Measurements from ENCODE around the gene RNF7. TPM values are rescaled to one million over a fixed set of nuclear protein-coding genes. Genes with fewer than 3 reads are reported as not detected.

The RNF7 gene
- total and polyA plus RNA-seq, 5 donors from 2014 or later, result 65.4 to 169 (median 155) TPM

DNA sequence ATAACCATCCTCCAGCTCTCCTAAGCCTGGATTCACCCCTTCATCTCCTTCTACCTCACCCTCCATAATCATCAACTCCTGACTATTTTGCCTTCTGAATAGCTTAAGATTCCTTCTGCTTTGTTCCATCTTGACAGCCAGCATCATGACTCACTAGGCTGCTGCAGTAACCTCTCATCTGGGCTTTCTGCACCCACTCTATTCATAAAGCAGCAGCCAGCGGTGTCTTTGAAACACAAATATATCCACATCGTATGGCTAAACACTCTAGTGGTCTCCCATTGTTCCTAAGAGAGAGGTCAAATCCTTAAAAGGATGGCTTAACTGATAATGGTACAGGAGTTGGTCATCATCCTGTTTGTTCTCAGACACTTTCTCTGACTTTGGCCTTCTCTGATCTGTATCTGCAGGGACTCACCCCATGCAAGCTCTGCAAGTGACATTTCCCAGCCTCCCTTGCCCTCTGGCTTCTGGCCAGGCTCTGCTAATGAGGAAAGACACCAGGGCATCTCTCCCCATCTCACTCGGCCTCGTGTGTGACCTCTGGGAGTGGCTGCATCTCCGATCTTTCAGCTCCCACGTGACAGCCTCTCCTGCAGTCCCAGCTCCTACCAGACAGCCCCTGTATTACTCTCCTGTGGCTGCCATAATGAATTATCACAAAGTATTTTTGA lies 31.3 kb downstream of the RNF7 start:
- Histone ChIP-seq H3K4me3 (ENCODE audit: low read depth, low read length) (no peak overlapping the region), H3K27me3 (ENCODE audit: control insufficient read depth, insufficient read depth, low read length) (no peaks in the 10 kb centered on the region), H3K36me3 (ENCODE audit: control insufficient read depth, insufficient read depth, low read length) (no peaks in the 10 kb centered on the region), H3K4me1 (ENCODE audit: control insufficient read depth, insufficient read depth, low read length, poor library complexity, severe bottlenecking) (no peaks in the 10 kb centered on the region), H3K9me3 (ENCODE audit: control insufficient read depth in 2 of 2, low read length in 2 of 2) (no peaks in the 10 kb centered on the region), H3K27ac (ENCODE audit: insufficient read depth, low read length, poor library complexity, severe bottlenecking) (no peak overlapping the region)
- Mint-ChIP-seq H3K27me3 (no peaks in the 10 kb centered on the region), H3K9me3 (peaks cover 0 to 2% (median 0%) of the 10 kb centered on the region in 7 donors), H3K36me3 (peaks cover 4% of the 10 kb centered on the region), H3K27ac (peak overlapping the region in 1 of 3 donors; percentile 47), H3K4me3 (no peak overlapping the region), H3K4me1 (peaks cover 0 to 14% (median 10%) of the 10 kb centered on the region in 4 donors)
- ATAC-seq (ENCODE audit: low read depth in 2 of 2), result no peak
- no peak for DNase-seq

DNA sequence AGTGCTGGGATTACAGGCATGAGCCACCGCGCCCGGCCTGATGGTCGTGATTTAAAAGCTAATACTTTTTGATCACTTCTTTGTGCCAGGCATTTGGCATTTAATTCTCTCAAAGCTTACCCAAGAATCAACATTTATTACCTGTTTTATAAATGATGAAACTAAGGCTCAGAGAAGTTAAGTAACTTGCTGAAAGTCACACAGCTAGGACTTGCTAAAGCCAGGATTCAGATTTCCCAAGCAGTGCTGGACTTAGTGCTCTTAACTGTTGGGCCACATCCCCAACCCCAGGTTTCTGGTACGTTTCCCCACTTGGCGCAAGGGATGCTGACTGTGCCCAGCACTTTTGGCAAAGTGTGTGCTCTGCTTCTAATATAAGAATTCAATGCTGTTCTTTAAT lies 35.6 kb downstream of the RNF7 start:
- Histone ChIP-seq H3K27ac (ENCODE audit: insufficient read depth, low read length, poor library complexity, severe bottlenecking) (no peak overlapping the region), H3K9me3 (ENCODE audit: control insufficient read depth in 2 of 2, low read length in 2 of 2) (no peaks in the 10 kb centered on the region), H3K36me3 (ENCODE audit: control insufficient read depth, insufficient read depth, low read length) (no peaks in the 10 kb centered on the region), H3K27me3 (ENCODE audit: control insufficient read depth, insufficient read depth, low read length) (no peaks in the 10 kb centered on the region), H3K4me1 (ENCODE audit: control insufficient read depth, insufficient read depth, low read length, poor library complexity, severe bottlenecking) (no peaks in the 10 kb centered on the region), H3K4me3 (ENCODE audit: low read depth, low read length) (no peak overlapping the region)
- Mint-ChIP-seq H3K4me3 (no peak overlapping the region), H3K27me3 (no peaks in the 10 kb centered on the region), H3K9me3 (peaks cover 0 to 2% (median 0%) of the 10 kb centered on the region in 7 donors), H3K36me3 (peaks cover 6% of the 10 kb centered on the region), H3K4me1 (peaks cover 0 to 2% (median 0%) of the 10 kb centered on the region in 4 donors), H3K27ac (no peak overlapping the region)
- DNase-seq (no peak), ATAC-seq (ENCODE audit: low read depth in 2 of 2) (no peak)

DNA sequence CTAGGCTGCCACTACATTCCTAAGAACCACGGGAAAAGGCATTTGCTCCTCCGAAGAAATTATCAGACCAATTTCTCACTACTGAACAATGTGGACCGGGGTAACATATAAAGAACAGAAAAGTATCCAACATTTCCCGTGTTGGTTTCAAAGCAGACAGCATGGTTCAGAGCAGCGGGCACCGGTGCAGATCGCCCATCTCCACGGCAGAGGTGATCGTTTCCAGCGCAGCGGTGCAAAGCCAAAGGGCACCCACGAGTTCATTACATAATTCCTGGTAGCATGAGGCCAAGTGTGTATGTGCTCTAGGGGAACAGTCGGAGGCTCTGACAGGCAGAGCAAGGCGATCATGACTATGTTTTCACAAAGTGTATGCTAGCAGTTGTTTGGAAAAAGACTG lies 38.3 kb downstream of the RNF7 start:
- Mint-ChIP-seq H3K27ac (no peak overlapping the region), H3K9me3 (peaks cover 0 to 2% (median 0%) of the 10 kb centered on the region in 7 donors), H3K36me3 (peaks cover 8% of the 10 kb centered on the region), H3K27me3 (peaks cover 7% of the 10 kb centered on the region), H3K4me3 (no peak overlapping the region), H3K4me1 (no peaks in the 10 kb centered on the region)
- ATAC-seq (ENCODE audit: low read depth in 2 of 2), result no peak
- H3K4me3 ChIP-seq (ENCODE audit: low read depth, low read length), result no peak overlapping the region
- H3K27me3 ChIP-seq (ENCODE audit: control insufficient read depth, insufficient read depth, low read length), result peaks cover 3% of the 10 kb centered on the region
- no peaks in the 10 kb centered on the region for H3K4me1 ChIP-seq (ENCODE audit: control insufficient read depth, insufficient read depth, low read length, poor library complexity, severe bottlenecking)
- no peaks in the 10 kb centered on the region for H3K36me3 ChIP-seq (ENCODE audit: control insufficient read depth, insufficient read depth, low read length)
- no peaks in the 10 kb centered on the region for H3K9me3 ChIP-seq (ENCODE audit: control insufficient read depth in 2 of 2, low read length in 2 of 2)
- DNase-seq, result no peak
- H3K27ac ChIP-seq (ENCODE audit: insufficient read depth, low read length, poor library complexity, severe bottlenecking), result no peak overlapping the region

DNA sequence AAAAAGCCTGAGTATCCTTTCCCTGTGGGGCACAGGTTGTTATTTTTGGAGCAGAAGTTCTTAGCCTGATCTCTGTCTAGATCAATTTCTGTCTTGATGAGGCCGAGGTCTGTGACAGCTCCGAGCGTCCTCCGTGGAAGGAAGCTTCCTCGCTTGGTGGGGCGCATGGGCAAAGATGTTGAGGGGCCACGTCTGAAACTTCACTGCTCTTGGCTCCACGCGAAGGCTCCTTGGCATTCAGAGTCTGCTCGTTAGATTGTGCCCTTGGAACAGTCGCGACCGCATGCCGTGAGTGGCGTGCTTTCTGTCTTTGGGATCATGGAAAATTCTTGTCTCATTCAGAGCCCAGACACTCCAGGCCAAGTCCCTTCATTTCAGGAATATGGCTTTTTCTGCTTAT lies 38.8 kb downstream of the RNF7 start:
- no peak overlapping the region for H3K4me3 Mint-ChIP-seq
- Histone ChIP-seq H3K4me3 (ENCODE audit: low read depth, low read length) (no peak overlapping the region), H3K9me3 (ENCODE audit: control insufficient read depth in 2 of 2, low read length in 2 of 2) (no peaks in the 10 kb centered on the region), H3K36me3 (ENCODE audit: control insufficient read depth, insufficient read depth, low read length) (no peaks in the 10 kb centered on the region), H3K27me3 (ENCODE audit: control insufficient read depth, insufficient read depth, low read length) (peaks cover 3% of the 10 kb centered on the region), H3K4me1 (ENCODE audit: control insufficient read depth, insufficient read depth, low read length, poor library complexity, severe bottlenecking) (no peaks in the 10 kb centered on the region), H3K27ac (ENCODE audit: insufficient read depth, low read length, poor library complexity, severe bottlenecking) (no peak overlapping the region)
- H3K27ac Mint-ChIP-seq, result no peak overlapping the region
- H3K36me3 Mint-ChIP-seq, result peaks cover 8% of the 10 kb centered on the region
- peaks cover 7% of the 10 kb centered on the region for H3K27me3 Mint-ChIP-seq
- DNase-seq, result no peak
- no peak for ATAC-seq (ENCODE audit: low read depth in 2 of 2)
- peaks cover 0 to 2% (median 0%) of the 10 kb centered on the region in 7 donors for H3K9me3 Mint-ChIP-seq
- no peaks in the 10 kb centered on the region for H3K4me1 Mint-ChIP-seq

DNA sequence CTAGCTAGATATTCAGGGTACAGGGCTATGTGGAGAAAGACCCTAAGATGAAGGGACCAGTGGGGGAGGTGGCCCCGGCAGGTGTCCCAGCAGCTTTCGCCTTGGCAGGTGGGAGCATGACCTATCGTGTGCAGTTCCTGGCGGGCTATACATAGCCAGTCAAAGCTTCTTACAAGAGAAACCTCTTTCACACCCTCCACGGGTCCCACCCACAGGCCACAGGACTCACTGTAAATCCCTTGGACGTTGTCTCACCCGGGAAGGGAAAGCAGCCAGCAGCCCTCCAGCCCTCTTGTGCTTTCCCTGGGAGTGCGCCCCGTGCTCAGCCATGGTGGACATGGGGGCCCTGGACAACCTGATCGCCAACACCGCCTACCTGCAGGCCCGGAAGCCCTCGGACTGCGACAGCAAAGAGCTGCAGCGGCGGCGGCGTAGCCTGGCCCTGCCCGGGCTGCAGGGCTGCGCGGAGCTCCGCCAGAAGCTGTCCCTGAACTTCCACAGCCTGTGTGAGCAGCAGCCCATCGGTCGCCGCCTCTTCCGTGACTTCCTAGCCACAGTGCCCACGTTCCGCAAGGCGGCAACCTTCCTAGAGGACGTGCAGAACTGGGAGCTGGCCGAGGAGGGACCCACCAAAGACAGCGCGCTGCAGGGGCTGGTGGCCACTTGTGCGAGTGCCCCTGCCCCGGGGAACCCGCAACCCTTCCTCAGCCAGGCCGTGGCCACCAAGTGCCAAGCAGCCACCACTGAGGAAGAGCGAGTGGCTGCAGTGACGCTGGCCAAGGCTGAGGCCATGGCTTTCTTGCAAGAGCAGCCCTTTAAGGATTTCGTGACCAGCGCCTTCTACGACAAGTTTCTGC lies 40.1 kb downstream of the RNF7 start:
- Histone ChIP-seq H3K27me3 (ENCODE audit: control insufficient read depth, insufficient read depth, low read length) (peaks cover 3% of the 10 kb centered on the region), H3K4me3 (ENCODE audit: low read depth, low read length) (no peak overlapping the region), H3K36me3 (ENCODE audit: control insufficient read depth, insufficient read depth, low read length) (no peaks in the 10 kb centered on the region), H3K4me1 (ENCODE audit: control insufficient read depth, insufficient read depth, low read length, poor library complexity, severe bottlenecking) (no peaks in the 10 kb centered on the region), H3K9me3 (ENCODE audit: control insufficient read depth in 2 of 2, low read length in 2 of 2) (no peaks in the 10 kb centered on the region), H3K27ac (ENCODE audit: insufficient read depth, low read length, poor library complexity, severe bottlenecking) (no peak overlapping the region)
- Mint-ChIP-seq H3K27me3 (peaks cover 10% of the 10 kb centered on the region), H3K9me3 (peaks cover 0 to 3% (median 0%) of the 10 kb centered on the region in 7 donors), H3K4me3 (no peak overlapping the region), H3K27ac (no peak overlapping the region), H3K4me1 (no peaks in the 10 kb centered on the region), H3K36me3 (peaks cover 8% of the 10 kb centered on the region)
- no peak for ATAC-seq (ENCODE audit: low read depth in 2 of 2)
- DNase-seq, result no peak

DNA sequence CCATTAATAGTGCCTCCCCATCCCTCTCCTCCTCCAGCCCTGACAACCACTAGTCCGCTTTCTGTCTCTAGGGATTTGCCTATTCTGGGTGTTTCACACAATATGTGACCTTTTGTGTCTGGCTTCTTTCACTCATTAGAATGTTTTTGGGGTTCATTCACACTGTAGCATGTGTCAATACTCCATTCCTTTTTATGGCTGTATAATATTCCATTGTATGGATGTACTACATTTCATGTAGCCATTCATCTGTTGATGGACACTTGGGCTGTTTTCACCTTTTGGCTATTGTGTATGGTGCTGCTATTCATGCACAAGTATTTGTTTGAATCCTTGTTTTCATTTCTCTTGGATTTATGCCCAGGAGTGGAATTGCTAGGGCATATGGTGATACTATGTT lies 41.6 kb downstream of the RNF7 start:
- Mint-ChIP-seq H3K9me3 (peaks cover 0 to 5% (median 0%) of the 10 kb centered on the region in 7 donors), H3K36me3 (peaks cover 13% of the 10 kb centered on the region), H3K4me1 (no peaks in the 10 kb centered on the region), H3K27me3 (peaks cover 11% of the 10 kb centered on the region), H3K4me3 (no peak overlapping the region), H3K27ac (no peak overlapping the region)
- ATAC-seq (ENCODE audit: low read depth in 2 of 2) (no peak), DNase-seq (no peak)
- H3K36me3 ChIP-seq (ENCODE audit: control insufficient read depth, insufficient read depth, low read length), result no peaks in the 10 kb centered on the region
- no peak overlapping the region for H3K27ac ChIP-seq (ENCODE audit: insufficient read depth, low read length, poor library complexity, severe bottlenecking)
- H3K9me3 ChIP-seq (ENCODE audit: control insufficient read depth in 2 of 2, low read length in 2 of 2), result no peaks in the 10 kb centered on the region
- no peaks in the 10 kb centered on the region for H3K4me1 ChIP-seq (ENCODE audit: control insufficient read depth, insufficient read depth, low read length, poor library complexity, severe bottlenecking)
- no peak overlapping the region for H3K4me3 ChIP-seq (ENCODE audit: low read depth, low read length)
- H3K27me3 ChIP-seq (ENCODE audit: control insufficient read depth, insufficient read depth, low read length), result peaks cover 3% of the 10 kb centered on the region

DNA sequence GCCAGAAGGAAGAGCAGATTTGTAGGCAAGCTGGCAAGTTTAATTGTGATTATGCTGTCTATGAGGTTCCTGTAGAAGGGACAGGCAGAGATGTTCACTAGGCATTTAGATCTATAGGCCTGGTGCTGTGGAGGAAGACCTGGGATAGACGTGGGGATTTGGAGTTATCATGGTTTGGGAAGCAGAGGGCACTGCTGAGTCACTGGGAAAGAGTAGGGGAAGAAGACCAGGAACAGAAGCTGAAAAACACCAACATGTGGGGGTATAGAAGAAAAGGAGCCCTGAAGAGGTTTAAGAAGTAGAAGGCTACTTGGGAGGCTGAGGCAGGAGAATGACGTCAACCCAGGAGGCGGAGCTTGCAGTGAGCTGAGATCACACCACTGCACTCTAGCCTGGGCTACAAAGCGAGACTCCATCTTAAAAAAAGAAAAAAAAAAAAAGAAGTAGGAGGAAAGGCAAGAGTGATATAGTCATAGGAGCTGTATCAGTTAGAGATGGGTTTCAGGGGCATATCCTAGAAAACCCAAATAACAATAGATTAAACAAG lies 44.4 kb downstream of the RNF7 start:
- no peak for ATAC-seq (ENCODE audit: low read depth in 2 of 2)
- Histone ChIP-seq H3K36me3 (ENCODE audit: control insufficient read depth, insufficient read depth, low read length) (no peaks in the 10 kb centered on the region), H3K4me3 (ENCODE audit: low read depth, low read length) (no peak overlapping the region), H3K27me3 (ENCODE audit: control insufficient read depth, insufficient read depth, low read length) (peaks cover 3% of the 10 kb centered on the region), H3K4me1 (ENCODE audit: control insufficient read depth, insufficient read depth, low read length, poor library complexity, severe bottlenecking) (no peaks in the 10 kb centered on the region), H3K27ac (ENCODE audit: insufficient read depth, low read length, poor library complexity, severe bottlenecking) (no peak overlapping the region), H3K9me3 (ENCODE audit: control insufficient read depth in 2 of 2, low read length in 2 of 2) (no peaks in the 10 kb centered on the region)
- Mint-ChIP-seq H3K9me3 (peaks cover 0 to 3% (median 0%) of the 10 kb centered on the region in 7 donors), H3K27me3 (peaks cover 11% of the 10 kb centered on the region), H3K4me1 (no peaks in the 10 kb centered on the region), H3K27ac (no peak overlapping the region), H3K4me3 (no peak overlapping the region), H3K36me3 (peaks cover 10% of the 10 kb centered on the region)
- DNase-seq, result no peak
